DND-41 (cell line): ENCODE data around the gene INAFM1.

Source experiments
- CTCF ChIP-seq: IDR thresholded peaks from 2 replicates; pipeline ENCODE4 v1.5.1; 2012; ENCODE audit warnings: borderline replicate concordance, low read length, moderate library complexity, mild to moderate bottlenecking; ENCODE audit not compliant: poor library complexity, severe bottlenecking; ENCODE audit errors: extremely low read depth
- EZH2 ChIP-seq: IDR thresholded peaks from 3 replicates; pipeline ENCODE4 v1.6.1; 2012; ENCODE audit warnings: borderline replicate concordance, low read depth, mild to moderate bottlenecking, moderate library complexity, low read length, inconsistent platforms; ENCODE audit not compliant: severe bottlenecking

- TF ChIP-seq CTCF: no peak
- no peak for TF ChIP-seq EZH2
These were observed 34.4 kb downstream of the INAFM1 start for GRCh38 chr19:47309038-47309437.
